Effector CD8-positive, alpha-beta T cell (primary cell): ENCODE data around the gene SHE.

Source experiments
- DNase-seq: peaks from one replicate; lab custom pipeline; 2025; lab: John Stamatoyannopoulos, UW

The SHE gene

GRCh38 chr1:154478639-154479038 lies 23.6 kb downstream of the SHE start:
- no peak for DNase-seq

- DNase-seq = no peak
Measured at GRCh38 chr1:154478013-154478412, 24.2 kb downstream of the SHE start.

- no peak for DNase-seq
Measured at GRCh38 chr1:154476791-154477190, 25.4 kb downstream of the SHE start.

- no peak for DNase-seq
Measured at GRCh38 chr1:154474802-154475201, 27.4 kb downstream of the SHE start.

GRCh38 chr1:154471304-154471703 lies 30.9 kb downstream of the SHE start:
- DNase-seq = no peak

GRCh38 chr1:154469844-154470560 lies 32.2 kb downstream of the SHE start:
- DNase-seq = no peak

GRCh38 chr1:154468535-154469250 lies 33.5 kb downstream of the SHE start:
- DNase-seq = no peak

GRCh38 chr1:154467434-154468102 lies 34.6 kb downstream of the SHE start:
- no peak for DNase-seq

GRCh38 chr1:154466921-154467417 lies 35.2 kb downstream of the SHE start:
- DNase-seq = no peak

GRCh38 chr1:154466206-154466605 lies 36.0 kb downstream of the SHE start:
- no peak for DNase-seq

- DNase-seq = no peak
Measured at GRCh38 chr1:154465621-154466195, 36.5 kb downstream of the SHE start.

GRCh38 chr1:154463512-154463990 lies 38.7 kb downstream of the SHE start:
- DNase-seq = peak; percentile 15

GRCh38 chr1:154460695-154461260 lies 41.4 kb downstream of the SHE start:
- no peak for DNase-seq

GRCh38 chr1:154459080-154459479 lies 43.1 kb downstream of the SHE start:
- no peak for DNase-seq

GRCh38 chr1:154456631-154457030 lies 45.6 kb downstream of the SHE start:
- no peak for DNase-seq

- DNase-seq = no peak
Measured at GRCh38 chr1:154454386-154455120, 47.7 kb downstream of the SHE start.

- DNase-seq = no peak
Measured at GRCh38 chr1:154453574-154454352, 48.4 kb downstream of the SHE start.

GRCh38 chr1:154453161-154453560 lies 49.1 kb downstream of the SHE start:
- DNase-seq = no peak

- DNase-seq = no peak
Measured at GRCh38 chr1:154448331-154448811, 53.8 kb downstream of the SHE start.

- DNase-seq = no peak
Measured at GRCh38 chr1:154446789-154447188, 55.4 kb downstream of the SHE start.
